GM19452 (cell line): ENCODE data around the gene INPP4B.

Experiments
- ATAC-seq: cut with Tn5 transposase; IDR thresholded peaks from one replicate; pipeline ENCODE4 v1.9.1; 2021; ENCODE audit not compliant: unreplicated experiment

Gene INPP4B

DNA sequence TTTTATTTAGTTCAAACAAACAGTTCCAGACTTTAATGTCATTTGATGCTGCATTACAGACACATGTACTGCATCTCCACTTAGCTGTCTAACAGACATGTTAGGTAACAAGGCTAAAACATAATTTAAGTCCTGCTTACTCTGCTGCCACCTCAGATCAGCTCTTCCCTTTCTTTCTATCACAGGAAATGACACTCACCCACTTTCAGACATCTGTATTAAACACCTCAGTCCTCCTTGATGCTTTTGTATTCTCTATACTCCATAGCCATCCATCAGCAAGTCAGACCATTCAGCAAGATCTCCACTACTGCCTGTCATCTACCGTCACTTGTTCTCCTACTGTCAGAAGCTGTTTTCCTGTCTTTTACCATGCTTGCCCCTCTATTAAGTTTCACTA is 804.3 kb downstream of the INPP4B start:
- no peak for ATAC-seq

DNA sequence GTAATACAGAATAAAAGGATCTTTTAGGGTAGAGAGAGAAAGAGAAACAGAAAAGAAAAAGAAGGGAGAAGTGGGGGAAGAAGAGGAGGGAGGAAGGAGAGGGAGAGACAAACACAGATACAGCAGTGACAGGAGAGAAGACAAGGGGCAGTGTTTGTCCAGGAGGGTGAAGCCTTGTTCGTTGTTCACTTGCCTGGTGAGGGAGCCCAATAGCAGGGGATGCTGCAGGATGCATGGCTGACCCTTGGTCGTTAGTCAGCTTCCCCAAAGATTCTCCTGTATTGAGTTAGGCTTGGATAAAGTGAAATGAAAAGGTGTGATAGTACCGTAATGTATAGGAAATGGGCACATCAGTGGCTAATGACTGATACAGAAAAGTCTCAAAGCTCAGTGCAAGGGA is 806.1 kb downstream of the INPP4B start:
- no peak for ATAC-seq

DNA sequence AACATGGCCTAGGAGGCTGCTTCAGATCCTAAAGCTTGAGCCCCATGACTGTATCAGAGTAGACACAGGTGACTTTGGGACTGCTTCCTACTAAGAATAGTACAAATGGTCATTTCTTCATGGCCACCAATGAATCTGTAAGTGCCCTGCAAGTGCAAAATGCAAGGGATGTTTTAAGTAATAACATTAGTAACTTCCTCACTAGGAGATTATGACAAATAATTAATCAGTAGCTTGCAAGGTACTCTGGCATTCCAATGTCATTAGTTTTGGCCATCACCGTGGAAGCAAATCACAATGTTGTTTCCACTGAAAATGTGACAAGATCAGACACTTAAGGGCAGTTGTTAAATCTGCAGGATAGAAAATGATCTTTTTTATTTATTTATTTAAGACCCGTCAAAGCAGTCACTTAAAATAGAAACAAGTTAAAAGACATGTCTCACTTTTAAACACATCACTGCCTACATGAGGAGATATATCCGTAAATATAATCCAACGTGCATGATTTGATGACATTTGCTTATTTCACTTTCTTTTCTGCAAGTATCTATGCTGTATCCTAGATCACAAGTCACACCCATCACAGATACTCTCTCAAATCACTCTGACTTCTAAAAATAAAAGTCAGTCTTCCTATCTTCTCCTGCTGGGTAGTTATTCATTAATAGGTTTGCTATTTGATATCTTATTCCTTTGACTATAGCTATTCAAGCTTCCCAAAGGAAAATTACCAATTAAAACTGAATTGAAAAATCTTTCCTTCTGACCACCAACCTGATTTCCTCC is 809.1 kb downstream of the INPP4B start:
- no peak for ATAC-seq

DNA sequence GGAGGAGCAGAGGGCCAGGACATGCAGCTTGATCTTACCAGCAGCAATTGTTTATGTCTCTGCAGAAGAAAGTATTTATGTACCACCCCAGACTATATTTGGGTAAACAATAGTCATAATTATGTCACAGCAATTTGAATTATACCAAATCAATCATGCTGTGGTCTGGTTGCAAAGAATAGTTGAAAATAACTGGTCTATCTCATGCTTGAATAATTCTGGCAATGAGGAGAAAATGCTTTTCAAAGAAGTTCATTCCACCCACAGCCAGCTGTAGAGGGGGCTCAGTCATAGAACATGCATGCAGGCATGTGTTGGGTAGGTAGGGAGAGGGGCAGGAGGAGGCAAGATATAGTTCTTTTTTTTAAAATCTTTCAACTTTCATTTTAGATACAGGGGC is 810.5 kb downstream of the INPP4B start:
- ATAC-seq, result no peak

DNA sequence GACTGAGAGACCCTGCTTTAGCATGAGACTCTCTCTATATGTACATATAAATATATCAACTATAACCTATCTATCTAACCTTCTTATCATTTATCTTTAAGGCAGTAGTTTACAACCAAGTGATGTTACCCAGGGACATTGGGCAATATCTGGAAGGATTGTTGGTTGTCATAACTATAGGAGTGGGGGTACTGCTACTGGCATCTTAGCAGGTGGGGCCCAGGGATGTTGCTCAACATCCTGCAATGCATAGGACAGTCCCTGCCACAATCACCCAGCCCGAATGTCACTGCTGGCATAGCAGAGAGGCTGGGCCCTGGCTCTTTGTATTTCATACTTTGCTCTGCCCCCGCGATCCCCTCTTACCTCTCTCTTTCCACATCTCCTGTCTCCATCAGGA is 812.0 kb downstream of the INPP4B start:
- ATAC-seq, result no peak

DNA sequence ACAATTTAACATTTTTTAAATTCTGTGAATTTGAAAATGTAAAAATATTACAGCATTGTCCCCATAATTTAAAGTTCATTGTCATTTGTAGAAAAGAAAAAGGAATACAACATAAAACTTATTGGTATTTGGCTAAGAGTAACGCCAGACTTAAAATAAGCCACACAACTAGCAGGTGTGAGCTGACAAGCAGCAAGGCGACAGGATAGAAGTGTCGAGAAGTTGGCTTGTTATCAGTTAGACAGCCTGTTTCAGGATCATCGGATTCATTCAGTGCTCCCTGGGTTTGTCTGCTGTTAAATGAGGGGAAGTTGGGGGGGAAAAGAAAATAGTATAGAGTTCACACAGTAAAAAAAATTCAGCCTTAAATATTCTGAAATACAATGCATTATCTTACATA is 816.1 kb downstream of the INPP4B start:
- no peak for ATAC-seq

DNA sequence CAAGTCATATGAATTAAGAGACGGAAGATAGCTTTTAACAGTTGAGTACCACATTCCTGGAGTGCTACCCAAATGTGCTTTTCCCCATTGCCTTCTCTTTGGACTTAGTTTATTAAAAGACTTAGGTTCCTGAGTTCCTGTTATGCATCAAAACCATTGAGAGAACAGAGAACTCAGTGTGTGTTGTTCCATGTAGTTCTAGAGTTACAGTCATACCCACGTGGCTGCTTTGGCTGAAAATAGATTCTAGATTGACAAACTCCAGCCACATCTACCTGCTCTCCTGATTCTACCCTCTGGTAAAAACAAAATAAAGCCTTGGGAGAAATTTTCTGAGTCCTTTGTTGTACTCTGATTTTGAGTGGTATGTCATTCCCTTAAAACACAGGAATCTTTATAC is 824.3 kb downstream of the INPP4B start:
- ATAC-seq, result no peak

DNA sequence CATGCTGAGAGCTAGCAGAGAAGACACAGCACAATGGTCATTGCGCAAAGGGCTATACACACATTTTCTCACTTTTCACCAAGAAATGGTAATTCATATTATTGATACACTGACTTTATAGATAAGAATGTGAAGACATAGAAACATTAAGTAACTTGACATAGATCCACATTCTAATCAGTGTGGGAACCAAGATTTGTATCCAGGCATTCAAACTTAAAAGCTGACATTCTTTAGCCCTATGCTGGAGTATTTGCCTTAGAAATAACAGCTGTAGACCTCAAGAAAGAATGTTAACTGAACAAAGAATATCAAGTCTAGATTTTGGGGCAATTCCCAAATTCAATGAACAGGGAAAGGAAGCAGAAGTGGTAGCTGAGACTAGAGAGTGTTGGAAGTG is 824.9 kb downstream of the INPP4B start:
- no peak for ATAC-seq

DNA sequence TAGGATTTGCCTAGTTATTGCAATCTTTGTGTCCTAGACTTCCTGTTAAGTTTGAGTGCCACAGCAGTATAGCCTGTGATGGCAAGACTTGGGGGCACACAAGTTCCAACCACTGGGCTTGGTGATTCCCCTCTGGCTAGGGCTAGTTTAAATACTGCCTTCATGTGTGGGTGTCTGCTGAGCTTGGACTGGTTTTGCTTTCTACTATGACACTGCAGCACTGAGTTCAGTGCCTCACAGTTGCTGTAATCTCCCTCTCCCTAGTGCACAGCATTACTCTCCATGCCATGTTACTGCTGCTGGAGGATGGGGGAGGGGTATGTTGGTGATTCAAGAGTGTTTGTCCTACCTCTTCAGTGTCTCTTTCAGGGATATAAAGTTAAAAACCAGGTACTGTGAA is 830.1 kb downstream of the INPP4B start:
- ATAC-seq, result no peak

DNA sequence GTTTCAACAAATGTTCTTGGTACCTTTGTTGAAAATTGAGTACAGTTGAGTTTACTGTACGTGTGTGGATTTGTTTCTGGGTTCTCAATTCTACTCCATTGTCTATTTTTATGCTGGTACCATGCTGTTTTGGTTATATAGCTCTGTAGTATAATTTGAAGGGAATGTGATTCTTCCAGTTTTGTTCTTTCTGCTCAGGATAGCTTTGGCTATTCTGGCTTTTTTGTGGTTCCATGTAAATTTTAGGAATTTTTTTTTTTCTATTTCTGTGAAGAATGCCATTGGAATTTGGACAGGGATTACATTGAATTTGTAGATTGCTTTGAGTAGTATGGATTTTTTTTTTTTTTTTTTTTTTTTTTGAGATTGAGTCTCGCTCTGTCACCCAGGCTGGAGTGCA is 836.4 kb downstream of the INPP4B start:
- ATAC-seq, result no peak

DNA sequence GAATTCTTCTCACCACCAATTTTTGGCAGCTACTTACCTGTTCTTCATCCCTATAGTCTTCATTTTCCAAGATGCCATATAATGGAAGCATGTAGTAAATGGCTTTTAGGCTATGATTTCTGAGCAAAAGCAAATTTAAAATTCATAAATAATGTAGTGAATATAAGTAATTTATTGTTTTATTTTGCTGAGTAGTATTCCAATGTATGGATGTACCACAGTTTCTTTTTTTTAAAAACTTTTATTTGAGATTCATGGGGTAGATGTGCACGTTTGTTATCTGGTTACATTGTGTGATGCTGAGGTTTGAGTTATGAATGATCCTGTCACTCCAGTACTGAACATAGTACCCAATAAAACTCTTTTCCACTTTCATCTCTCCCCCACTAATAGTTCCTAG is 840.6 kb downstream of the INPP4B start:
- ATAC-seq, result no peak

DNA sequence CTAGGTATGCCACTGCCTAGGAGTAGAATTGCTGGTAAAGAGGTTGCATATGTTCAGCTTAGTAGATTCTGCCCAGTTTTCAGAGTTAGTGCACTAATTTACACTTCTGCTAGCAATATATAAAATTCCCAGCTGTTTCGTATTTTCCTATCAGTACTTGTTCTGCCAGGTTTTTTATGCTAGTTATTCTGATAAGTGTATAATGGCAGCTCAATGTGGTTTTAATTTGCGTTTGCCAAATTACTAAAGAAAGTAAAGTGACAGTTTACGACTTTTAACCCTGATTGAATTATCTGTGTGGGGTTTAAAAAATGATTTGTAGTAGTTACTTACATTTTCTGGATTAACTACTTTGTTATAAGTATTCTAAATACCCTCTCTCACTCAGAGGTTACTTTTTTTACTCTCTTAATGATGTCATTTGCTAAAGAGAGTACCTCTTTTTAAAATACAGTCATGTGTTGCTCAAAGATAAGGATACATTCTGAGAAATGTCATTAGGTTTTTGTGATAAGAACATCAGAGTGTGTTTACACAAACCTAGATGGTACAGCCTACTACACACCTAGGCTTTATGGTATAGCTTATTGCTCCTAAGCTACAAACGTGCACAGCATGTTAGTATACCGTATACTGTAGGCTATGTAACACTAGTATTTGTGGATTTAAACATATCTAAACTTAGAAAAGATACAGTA is 846.5 kb downstream of the INPP4B start:
- ATAC-seq, result no peak

DNA sequence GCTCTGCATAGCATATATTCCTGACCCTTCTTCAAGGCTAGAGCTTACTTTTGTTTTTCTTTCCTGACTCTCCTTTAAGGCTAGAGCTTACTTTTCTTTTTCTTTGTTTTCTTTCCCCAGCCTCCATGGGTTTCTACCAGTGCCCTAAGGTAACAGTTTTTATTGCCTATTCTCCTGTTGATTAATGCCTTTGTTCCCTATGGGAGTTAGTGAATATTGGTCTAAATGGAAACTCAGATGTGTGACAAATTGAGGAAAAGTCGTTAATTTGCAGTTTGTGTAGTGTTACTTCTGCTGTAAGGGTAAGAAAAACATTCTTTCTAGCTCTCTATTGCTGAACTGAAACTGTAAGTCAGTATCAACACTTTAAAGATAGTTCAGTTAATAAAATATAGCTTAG is 851.0 kb downstream of the INPP4B start:
- ATAC-seq, result no peak

DNA sequence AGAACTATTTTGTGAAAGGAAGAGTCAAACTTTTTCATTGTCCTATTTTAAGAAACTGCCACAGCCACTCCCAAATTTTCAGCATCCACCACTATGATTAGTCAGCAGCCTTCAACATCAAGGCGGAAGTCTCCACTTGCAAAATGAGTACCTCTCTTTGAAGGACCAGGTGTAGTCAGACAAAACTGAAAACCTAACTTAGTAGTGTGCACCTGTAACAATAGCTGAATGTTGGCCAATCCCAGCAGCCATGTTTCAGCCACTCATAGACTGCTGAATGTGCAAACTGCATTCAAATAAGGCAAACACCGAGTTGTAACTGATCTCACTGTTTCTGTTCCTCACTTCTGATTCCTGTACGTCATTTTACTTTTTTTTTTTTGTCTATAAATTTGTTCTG is 868.7 kb downstream of the INPP4B start:
- no peak for ATAC-seq
